GM23338 (cell line): ENCODE data around the gene TARBP2. TPM values are rescaled to one million over a fixed set of nuclear protein-coding genes. Genes with fewer than 3 reads are reported as not detected.

ENCODE experiments used
- ATAC-seq: fragments of 200-7000 bp; cut with Tn5 transposase; 3 replicates; pipeline ENCODE4 v1.9.1; 2020
- DNase-seq: peaks from one replicate; pipeline ENCODE4 v3.0.0-alpha.2; 2015; ENCODE audit warnings: low spot score
- H2AFZ ChIP-seq: fragments of 200-600 bp; sonication (generic); 2 replicates; pipeline ENCODE4 v1.8.0; 2016; ENCODE audit warnings: antibody characterized with exemption, mild to moderate bottlenecking, moderate library complexity
- H3F3A ChIP-seq: fragments of 200-600 bp; sonication (generic); replicated peaks from 2 replicates; pipeline ENCODE4 v1.8.0; 2017; ENCODE audit warnings: antibody characterized with exemption, mixed run types, low read depth
- H3K27ac ChIP-seq: fragments of 200-600 bp; sonication (generic); 2 replicates; pipeline ENCODE4 v1.6.1; 2016; ENCODE audit warnings: low read depth
- H3K27me3 ChIP-seq: fragments of 200-600 bp; sonication (generic); 2 replicates; pipeline ENCODE4 v1.8.0; 2016; ENCODE audit warnings: mild to moderate bottlenecking, mixed run types, moderate library complexity; ENCODE audit not compliant: insufficient read depth
- H3K36me3 ChIP-seq: fragments of 200-600 bp; sonication (generic); 2 replicates; pipeline ENCODE4 v1.8.0; 2016; ENCODE audit warnings: mild to moderate bottlenecking; ENCODE audit not compliant: insufficient read depth
- H3K4me1 ChIP-seq: fragments of 200-600 bp; sonication (generic); 2 replicates; pipeline ENCODE4 v1.8.0; 2016; ENCODE audit warnings: mild to moderate bottlenecking, moderate library complexity; ENCODE audit not compliant: insufficient read depth
- H3K4me2 ChIP-seq: fragments of 200-600 bp; sonication (generic); 2 replicates; pipeline ENCODE4 v1.7.1; 2017; ENCODE audit warnings: mixed run types
- H3K4me3 ChIP-seq: fragments of 200-600 bp; sonication (generic); 2 replicates; pipeline ENCODE4 v1.6.1; 2016; ENCODE audit warnings: mixed run types
- H3K79me2 ChIP-seq: fragments of 200-600 bp; sonication (generic); replicated peaks from 2 replicates; pipeline ENCODE4 v1.8.0; 2017; ENCODE audit warnings: mild to moderate bottlenecking; ENCODE audit not compliant: insufficient read depth
- H3K9me2 ChIP-seq: fragments of 200-600 bp; sonication (generic); 2 replicates; pipeline ENCODE4 v1.8.0; 2017; ENCODE audit not compliant: insufficient read depth
- H4K20me1 ChIP-seq: fragments of 200-600 bp; sonication (generic); replicated peaks from 2 replicates; pipeline ENCODE4 v1.8.0; 2017; ENCODE audit warnings: mild to moderate bottlenecking; ENCODE audit not compliant: insufficient read depth
- H3K27ac Mint-ChIP-seq: 2 replicates; pipeline ENCODE4 v1.8.0; 2020; ENCODE audit warnings: inconsistent platforms, mild to moderate bottlenecking, moderate library complexity, mixed read lengths
- H3K27me3 Mint-ChIP-seq: 3 replicates; pipeline ENCODE4 v1.8.0; 2022; ENCODE audit warnings: low read depth, mild to moderate bottlenecking, moderate library complexity, mixed read lengths, inconsistent platforms; ENCODE audit not compliant: insufficient read depth, poor library complexity
- H3K36me3 Mint-ChIP-seq: 3 replicates; pipeline ENCODE4 v1.8.0; 2021; ENCODE audit warnings: low read depth, mild to moderate bottlenecking, inconsistent platforms, moderate library complexity, mixed read lengths
- H3K4me1 Mint-ChIP-seq: 3 replicates; pipeline ENCODE4 v1.8.0; 2020; ENCODE audit warnings: mild to moderate bottlenecking, inconsistent platforms, mixed read lengths
- H3K4me3 Mint-ChIP-seq: 3 replicates; pipeline ENCODE4 v1.8.0; 2021; ENCODE audit warnings: moderate library complexity, mild to moderate bottlenecking, inconsistent platforms, mixed read lengths
- H3K9me3 Mint-ChIP-seq: 3 replicates; pipeline ENCODE4 v1.8.0; 2020; ENCODE audit warnings: moderate library complexity, mild to moderate bottlenecking, inconsistent platforms, mixed read lengths
- CREB1 ChIP-seq: fragments of 250-450 bp; sonication (Bioruptor Pico); IDR thresholded peaks from 2 replicates; pipeline ENCODE4 v1.5.0; 2020; ENCODE audit warnings: low read depth, mild to moderate bottlenecking, moderate library complexity
- CTCF ChIP-seq, 2 experiments: fragments of 200-600 bp in 1 of 2; sonication (generic) in 1 of 2; conservative IDR thresholded peaks; 2 replicates each; pipeline versions ENCODE4 v1.5.1 to v1.6.1; 2016 to 2017; ENCODE audit warnings: antibody characterized with exemption in 2 of 2, low read depth in 2 of 2, mild to moderate bottlenecking in 2 of 2, moderate library complexity in 1 of 2
- ETS1 ChIP-seq: IDR thresholded peaks from 2 replicates; pipeline ENCODE4 v1.6.1; 2016; ENCODE audit warnings: antibody characterized with exemption
- EZH2 ChIP-seq: fragments of 200-600 bp; sonication (generic); IDR thresholded peaks from one replicate; pipeline ENCODE4 v1.8.0; 2017; ENCODE audit warnings: antibody characterized with exemption, mild to moderate bottlenecking, low read depth; ENCODE audit not compliant: unreplicated experiment
- EZH2phosphoT487 ChIP-seq: fragments of 200-600 bp; sonication (generic); IDR thresholded peaks from one replicate; pipeline ENCODE4 v1.8.1; 2018; ENCODE audit warnings: antibody characterized with exemption; ENCODE audit not compliant: unreplicated experiment
- JUNB ChIP-seq: IDR thresholded peaks from one replicate; pipeline ENCODE4 v1.6.1; 2016; ENCODE audit warnings: antibody characterized with exemption; ENCODE audit not compliant: unreplicated experiment
- NANOG ChIP-seq: IDR thresholded peaks from 2 replicates; pipeline ENCODE4 v1.6.1; 2016; ENCODE audit warnings: antibody characterized with exemption, borderline replicate concordance
- POLR2AphosphoS5 ChIP-seq: IDR thresholded peaks from 2 replicates; pipeline ENCODE4 v1.6.1; 2016; ENCODE audit warnings: antibody characterized with exemption, low read depth
- REST ChIP-seq: IDR thresholded peaks from one replicate; pipeline ENCODE4 v1.6.1; 2018; ENCODE audit warnings: antibody characterized with exemption; ENCODE audit not compliant: unreplicated experiment
- STAT1 ChIP-seq: IDR thresholded peaks from one replicate; pipeline ENCODE4 v1.6.1; 2016; ENCODE audit warnings: antibody characterized with exemption; ENCODE audit not compliant: unreplicated experiment
- ZNF114 ChIP-seq: fragments of 250-450 bp; sonication (Bioruptor Pico); IDR thresholded peaks from 2 replicates; pipeline ENCODE4 v1.5.0; 2020; ENCODE audit warnings: mild to moderate bottlenecking, moderate library complexity
- ZNF331 ChIP-seq: fragments of 250-450 bp; sonication (Bioruptor Pico); IDR thresholded peaks from 2 replicates; pipeline ENCODE4 v1.5.0; 2020; ENCODE audit warnings: low read depth, mild to moderate bottlenecking, moderate library complexity
- ZNF462 ChIP-seq: fragments of 250-450 bp; sonication (Bioruptor Pico); IDR thresholded peaks from 2 replicates; pipeline ENCODE4 v1.5.0; 2020; ENCODE audit warnings: mild to moderate bottlenecking, moderate library complexity
- polyA plus RNA-seq: library from polyadenylated mRNA; unstranded; fragments of >200 nt; fragmentation: Nextera tagmentation; extraction: Ambion mirVana; gene quantifications from 2 replicates; pipeline ENCODE4 v1.2.1, GENCODE V29; 2016
- total RNA-seq: library from RNA; depleted of rRNA; stranded (reverse); fragments of >200 nt; shearing (Covaris generic); gene quantifications from 2 replicates; pipeline ENCODE4 v1.2.3, GENCODE V29; 2014

Gene TARBP2
- total and polyA plus RNA-seq, 2 experiments from 2014 or later: 57.0 to 83.4 TPM

- H3K27ac Mint-ChIP-seq: no peak overlapping the region
- Histone ChIP-seq H2AFZ (no peak overlapping the region), H3K4me2 (no peak overlapping the region), H3K4me1 (no peaks in the 10 kb centered on the region), H3K27me3 (no peaks in the 10 kb centered on the region), H3K79me2 (no peaks in the 10 kb centered on the region), H4K20me1 (no peaks in the 10 kb centered on the region; the same call in 1 of the 2 replicates), H3K27ac (no peak overlapping the region), H3K36me3 (peaks cover 11% of the 10 kb centered on the region; the same call in 1 of the 2 replicates), H3F3A (no peaks in the 10 kb centered on the region), H3K9me2 (no peaks in the 10 kb centered on the region), H3K4me3 (no peak overlapping the region)
- peaks cover 10% of the 10 kb centered on the region for H3K36me3 Mint-ChIP-seq
- H3K9me3 Mint-ChIP-seq: no peaks in the 10 kb centered on the region
- ATAC-seq: no peak
- no peak overlapping the region for H3K4me3 Mint-ChIP-seq
- TF ChIP-seq EZH2 (no peak), STAT1 (no peak), NANOG (no peak), CTCF (conservative IDR thresholded peaks at IDR 0.05; ENCODE audit: low read depth in 2 of 2) (no peak), JUNB (no peak), ZNF462 (CRISPR knock-in tag) (no peak), REST (no peak), ETS1 (no peak), CREB1 (CRISPR knock-in tag) (no peak), ZNF114 (CRISPR knock-in tag) (no peak), EZH2phosphoT487 (no peak), ZNF331 (no peak), POLR2AphosphoS5 (no peak)
- H3K27me3 Mint-ChIP-seq: peaks cover 2% of the 10 kb centered on the region
- DNase-seq: no peak
- H3K4me1 Mint-ChIP-seq: no peaks in the 10 kb centered on the region
These were observed 35.9 kb downstream of the TARBP2 start for GRCh38 chr12:53536962-53537361.
